H9 (cell line): ENCODE results near the gene TERF2IP. TPM values are rescaled to one million over a fixed set of nuclear protein-coding genes. Genes with fewer than 3 reads are reported as not detected.

Experiments
- DNase-seq: peaks from one replicate; pipeline ENCODE4 v3.0.0-alpha.2; 2017
- H2AFZ ChIP-seq: one replicate; pipeline ENCODE4 v1.6.1; 2013; ENCODE audit warnings: mild to moderate bottlenecking, low read length, control low read depth, moderate library complexity
- H2AK5ac ChIP-seq: 2 replicates; pipeline ENCODE4 v1.6.1; 2013; ENCODE audit warnings: low read length, control low read depth, mixed read lengths; ENCODE audit not compliant: insufficient read length
- H2BK120ac ChIP-seq: one replicate; pipeline ENCODE4 v1.6.1; 2013; ENCODE audit warnings: low read depth, mild to moderate bottlenecking, low read length, control low read depth, inconsistent platforms; ENCODE audit not compliant: poor library complexity, severe bottlenecking
- H2BK12ac ChIP-seq: 2 replicates; pipeline ENCODE4 v1.6.1; 2013; ENCODE audit warnings: low read length, control low read depth, mixed read lengths, low read depth; ENCODE audit not compliant: insufficient read length
- H2BK15ac ChIP-seq: 2 replicates; pipeline ENCODE4 v1.6.1; 2013; ENCODE audit warnings: low read depth, low read length, control low read depth
- H2BK20ac ChIP-seq: one replicate; pipeline ENCODE4 v1.6.1; 2013; ENCODE audit warnings: low read depth, mild to moderate bottlenecking, low read length, control low read depth, inconsistent platforms; ENCODE audit not compliant: poor library complexity, severe bottlenecking
- H2BK5ac ChIP-seq: 2 replicates; pipeline ENCODE4 v1.6.1; 2013; ENCODE audit warnings: low read length, control low read depth, mixed read lengths; ENCODE audit not compliant: insufficient read length
- H3K14ac ChIP-seq: 2 replicates; pipeline ENCODE4 v1.6.1; 2013; ENCODE audit warnings: low read length, control low read depth; ENCODE audit not compliant: insufficient read depth
- H3K18ac ChIP-seq: 2 replicates; pipeline ENCODE4 v1.6.1; 2013; ENCODE audit warnings: low read depth, mild to moderate bottlenecking, mixed read lengths, low read length, control low read depth; ENCODE audit not compliant: insufficient read length
- H3K23ac ChIP-seq: 2 replicates; pipeline ENCODE4 v1.6.1; 2013; ENCODE audit warnings: low read length, control low read depth, mixed read lengths, low read depth; ENCODE audit not compliant: insufficient read length
- H3K23me2 ChIP-seq: 2 replicates; pipeline ENCODE4 v1.6.1; 2013; ENCODE audit warnings: low read depth, mild to moderate bottlenecking, mixed read lengths, low read length, control low read depth; ENCODE audit not compliant: insufficient read length, poor library complexity, severe bottlenecking
- H3K27ac ChIP-seq: 2 replicates; pipeline ENCODE4 v1.5.1; 2013; ENCODE audit warnings: low read length, control low read depth, mixed read lengths, low read depth; ENCODE audit not compliant: insufficient read length
- H3K27me3 ChIP-seq: 2 replicates; pipeline ENCODE4 v1.6.1; 2013; ENCODE audit warnings: low read length, control low read depth, inconsistent platforms; ENCODE audit not compliant: insufficient read depth
- H3K4ac ChIP-seq: 2 replicates; pipeline ENCODE4 v1.6.1; 2013; ENCODE audit warnings: low read depth, mild to moderate bottlenecking, control low read depth, inconsistent platforms, low read length, moderate library complexity
- H3K4me1 ChIP-seq: 2 replicates; pipeline ENCODE4 v1.6.1; 2013; ENCODE audit warnings: low read length, control low read depth, inconsistent platforms; ENCODE audit not compliant: insufficient read depth
- H3K4me2 ChIP-seq: 2 replicates; pipeline ENCODE4 v1.6.1; 2013; ENCODE audit warnings: low read length, control low read depth, mixed read lengths; ENCODE audit not compliant: insufficient read length, insufficient read depth
- H3K56ac ChIP-seq: 2 replicates; pipeline ENCODE4 v1.6.1; 2013; ENCODE audit warnings: low read depth, mild to moderate bottlenecking, mixed read lengths, low read length, control low read depth; ENCODE audit not compliant: insufficient read length
- H3K79me1 ChIP-seq: 2 replicates; pipeline ENCODE4 v1.6.1; 2013; ENCODE audit warnings: low read depth, mild to moderate bottlenecking, moderate library complexity, low read length, control low read depth, inconsistent platforms; ENCODE audit not compliant: insufficient read depth, poor library complexity, severe bottlenecking
- H3K79me2 ChIP-seq: 2 replicates; pipeline ENCODE4 v1.6.1; 2013; ENCODE audit warnings: low read length, control low read depth, inconsistent platforms; ENCODE audit not compliant: insufficient read depth
- H3K9ac ChIP-seq: 2 replicates; pipeline ENCODE4 v1.6.1; 2013; ENCODE audit warnings: low read length, control low read depth, mixed read lengths; ENCODE audit not compliant: insufficient read length; ENCODE audit errors: extremely low read depth
- H3K9me3 ChIP-seq: one replicate; pipeline ENCODE4 v1.6.1; 2013; ENCODE audit warnings: low read depth, low read length, inconsistent platforms; ENCODE audit not compliant: control insufficient read depth
- H3T11ph ChIP-seq: one replicate; pipeline ENCODE4 v1.6.1; 2013; ENCODE audit warnings: mild to moderate bottlenecking, low read length, control low read depth, inconsistent platforms
- H4K20me1 ChIP-seq: one replicate; pipeline ENCODE4 v1.6.1; 2013; ENCODE audit not compliant: control insufficient read depth, insufficient read length, insufficient read depth
- H4K5ac ChIP-seq: 2 replicates; pipeline ENCODE4 v1.6.1; 2013; ENCODE audit warnings: low read depth, mild to moderate bottlenecking, mixed read lengths, low read length, control low read depth; ENCODE audit not compliant: insufficient read length
- H4K8ac ChIP-seq: replicated peaks from 2 replicates; pipeline ENCODE4 v1.6.1; 2013; ENCODE audit warnings: low read length, control low read depth, mixed read lengths, low read depth; ENCODE audit not compliant: insufficient read length
- H4K91ac ChIP-seq: 2 replicates; pipeline ENCODE4 v1.6.1; 2013; ENCODE audit warnings: low read depth, mild to moderate bottlenecking, moderate library complexity, mixed read lengths, low read length, control low read depth; ENCODE audit not compliant: insufficient read length
- H3K27ac Mint-ChIP-seq, 3 experiments: 2 replicates in 2 of 3; 3 replicates in 1 of 3; pipeline ENCODE4 v1.8.0; 2020 to 2021; ENCODE audit warnings: mixed read lengths in 3 of 3, mild to moderate bottlenecking in 1 of 3, moderate library complexity in 1 of 3
- H3K27me3 Mint-ChIP-seq: 2 replicates; pipeline ENCODE4 v1.8.0; 2021; ENCODE audit warnings: low read depth, mild to moderate bottlenecking, moderate library complexity, mixed read lengths
- H3K36me3 Mint-ChIP-seq, 3 experiments: 2 replicates in 2 of 3; 3 replicates in 1 of 3; pipeline ENCODE4 v1.8.0; 2020 to 2021; ENCODE audit warnings: low read depth in 3 of 3, mixed read lengths in 3 of 3; ENCODE audit not compliant: insufficient read depth in 1 of 3
- H3K4me1 Mint-ChIP-seq, 2 experiments: 2 replicates each; pipeline ENCODE4 v1.8.0; 2020; ENCODE audit warnings: mixed read lengths in 2 of 2
- H3K4me3 Mint-ChIP-seq, 2 experiments: 2 replicates in 1 of 2; 3 replicates in 1 of 2; pipeline ENCODE4 v1.8.0; 2020 to 2021; ENCODE audit warnings: mild to moderate bottlenecking in 2 of 2, mixed read lengths in 2 of 2, moderate library complexity in 1 of 2
- H3K9me3 Mint-ChIP-seq, 2 experiments: 2 replicates in 1 of 2; 3 replicates in 1 of 2; pipeline ENCODE4 v1.8.0; 2020; ENCODE audit warnings: mild to moderate bottlenecking in 2 of 2, mixed read lengths in 2 of 2, moderate library complexity in 1 of 2
- CTCF ChIP-seq: fragments of 200-600 bp; sonication (generic); conservative IDR thresholded peaks from 3 replicates; pipeline ENCODE4 v1.8.0; 2021; ENCODE audit warnings: antibody characterized with exemption, mild to moderate bottlenecking
- total RNA-seq: library from RNA; stranded (reverse); gene quantifications from 2 replicates; pipeline ENCODE4 v1.2.1, GENCODE V29; 2021

TERF2IP gene
- total RNA-seq, 1 experiment from 2014 or later: 15.6 TPM

DNA sequence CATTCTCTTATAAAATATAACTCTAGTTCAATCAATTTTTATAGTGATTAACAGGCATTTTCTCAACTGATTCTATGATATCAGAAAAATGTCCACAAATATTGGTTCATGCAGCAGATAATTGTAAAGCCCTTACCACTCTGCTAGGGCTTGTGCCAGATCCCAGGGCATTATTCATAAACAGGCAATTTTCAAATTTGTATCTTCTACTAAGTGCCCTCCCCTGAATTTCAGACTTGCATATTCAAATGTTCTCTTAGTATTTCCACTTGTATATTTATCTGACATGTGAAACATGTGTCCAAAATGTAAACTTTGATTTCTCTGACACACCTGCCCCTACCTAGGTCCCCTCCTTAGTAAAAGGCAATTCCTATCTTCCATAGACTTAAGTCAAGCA lies 19.9 kb downstream of the TERF2IP start:
- Histone ChIP-seq H2BK15ac (no peak overlapping the region), H2BK20ac (no peak overlapping the region)
- H3K4me3 Mint-ChIP-seq: no peak overlapping the region

More for the DNA sequence above, 19.9 kb downstream of the TERF2IP start:
- H2AFZ ChIP-seq: no peak overlapping the region
- H2AK5ac ChIP-seq: no peak overlapping the region
- H3K9me3 ChIP-seq: no peaks in the 10 kb centered on the region
- no peak for TF ChIP-seq CTCF
- no peak overlapping the region for H3K4me2 ChIP-seq
- no peak overlapping the region for H3K23ac ChIP-seq
- H4K8ac ChIP-seq: no peak overlapping the region
- no peak overlapping the region for H3K9ac ChIP-seq
- no peaks in the 10 kb centered on the region for H3K23me2 ChIP-seq
- Mint-ChIP-seq H3K4me1 (peaks cover 0 to 2% of the 10 kb centered on the region in 2 experiments; a peak in 1 of 4 replicates), H3K27me3 (no peaks in the 10 kb centered on the region; the same call in 1 of the 2 replicates), H3K9me3 (no peaks in the 10 kb centered on the region; a peak in 2 of 5 replicates), H3K27ac (no peak overlapping the region), H3K36me3 (no peaks in the 10 kb centered on the region; a peak in 1 of 7 replicates)
- H2BK5ac ChIP-seq: no peak overlapping the region
- H3K4me1 ChIP-seq: no peaks in the 10 kb centered on the region
- no peak overlapping the region for H3K56ac ChIP-seq
- H3K18ac ChIP-seq: no peak overlapping the region
- H4K5ac ChIP-seq: no peak overlapping the region
- H3K4ac ChIP-seq: no peak overlapping the region
- H3K14ac ChIP-seq: no peak overlapping the region
- H3T11ph ChIP-seq: no peak overlapping the region
- H3K27me3 ChIP-seq: no peaks in the 10 kb centered on the region
- no peaks in the 10 kb centered on the region for H4K20me1 ChIP-seq
- H3K79me1 ChIP-seq: no peaks in the 10 kb centered on the region
- H4K91ac ChIP-seq: no peak overlapping the region
- no peak overlapping the region for H3K27ac ChIP-seq
- H3K79me2 ChIP-seq: no peaks in the 10 kb centered on the region
- DNase-seq: no peak
- H2BK120ac ChIP-seq: no peak overlapping the region
- H2BK12ac ChIP-seq: no peak overlapping the region
